Measurements from ENCODE around the gene HDAC9. TPM values are rescaled to one million over a fixed set of nuclear protein-coding genes. Genes with fewer than 3 reads are reported as not detected.

Gene HDAC9
- total and polyA plus RNA-seq, 2 experiments from 2014 or later = 3.7 to 9.4 TPM

GRCh38 chr7:18820981-18821380 is 325.4 kb downstream of the HDAC9 start:
- TF ChIP-seq, protein P1, sequence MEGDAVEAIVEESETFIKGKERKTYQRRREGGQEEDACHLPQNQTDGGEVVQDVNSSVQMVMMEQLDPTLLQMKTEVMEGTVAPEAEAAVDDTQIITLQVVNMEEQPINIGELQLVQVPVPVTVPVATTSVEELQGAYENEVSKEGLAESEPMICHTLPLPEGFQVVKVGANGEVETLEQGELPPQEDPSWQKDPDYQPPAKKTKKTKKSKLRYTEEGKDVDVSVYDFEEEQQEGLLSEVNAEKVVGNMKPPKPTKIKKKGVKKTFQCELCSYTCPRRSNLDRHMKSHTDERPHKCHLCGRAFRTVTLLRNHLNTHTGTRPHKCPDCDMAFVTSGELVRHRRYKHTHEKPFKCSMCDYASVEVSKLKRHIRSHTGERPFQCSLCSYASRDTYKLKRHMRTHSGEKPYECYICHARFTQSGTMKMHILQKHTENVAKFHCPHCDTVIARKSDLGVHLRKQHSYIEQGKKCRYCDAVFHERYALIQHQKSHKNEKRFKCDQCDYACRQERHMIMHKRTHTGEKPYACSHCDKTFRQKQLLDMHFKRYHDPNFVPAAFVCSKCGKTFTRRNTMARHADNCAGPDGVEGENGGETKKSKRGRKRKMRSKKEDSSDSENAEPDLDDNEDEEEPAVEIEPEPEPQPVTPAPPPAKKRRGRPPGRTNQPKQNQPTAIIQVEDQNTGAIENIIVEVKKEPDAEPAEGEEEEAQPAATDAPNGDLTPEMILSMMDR (IDR thresholded peaks at IDR 0.05; ENCODE audit: poor library complexity) = no peak
- TF ChIP-seq EZH2 (IDR thresholded peaks at IDR 0.05; ENCODE audit: borderline replicate concordance) = no peak
- TF ChIP-seq EZH2phosphoT487 (IDR thresholded peaks at IDR 0.05; ENCODE audit: low read depth, severe bottlenecking, unreplicated experiment) = no peak
- H3K9me2 ChIP-seq (replicated peaks; ENCODE audit: insufficient read depth) = no peaks in the 10 kb centered on the region
- H3K79me2 ChIP-seq = no peaks in the 10 kb centered on the region
- H3K4me3 ChIP-seq = no peak overlapping the region
- no peak for DNase-seq (ENCODE audit: low spot score)
- no peaks in the 10 kb centered on the region for H3K27me3 ChIP-seq
- H3K9me3 ChIP-seq (ENCODE audit: low read depth) = no peaks in the 10 kb centered on the region
- no peaks in the 10 kb centered on the region for H3K4me1 ChIP-seq (ENCODE audit: insufficient read depth)
- H4K20me1 ChIP-seq (ENCODE audit: insufficient read depth, poor library complexity, severe bottlenecking) = no peaks in the 10 kb centered on the region
- no peaks in the 10 kb centered on the region for H3K36me3 ChIP-seq (replicated peaks; ENCODE audit: insufficient read depth, low read depth)
- no peak overlapping the region for H3K4me2 ChIP-seq
- 92% methylated on average over 3 of the region's 3 CpGs for WGBS (ENCODE audit: low lambda C conversion rate, missing lambda C conversion rate)
- no peak overlapping the region for H2AFZ ChIP-seq
- no peak overlapping the region for H3K27ac ChIP-seq

- Histone ChIP-seq H3K27ac (no peak overlapping the region), H3K4me1 (ENCODE audit: insufficient read depth) (no peaks in the 10 kb centered on the region), H3K36me3 (replicated peaks; ENCODE audit: insufficient read depth, low read depth) (no peaks in the 10 kb centered on the region), H3K79me2 (no peaks in the 10 kb centered on the region), H4K20me1 (ENCODE audit: insufficient read depth, poor library complexity, severe bottlenecking) (no peaks in the 10 kb centered on the region), H2AFZ (no peak overlapping the region), H3K4me3 (no peak overlapping the region), H3K27me3 (no peaks in the 10 kb centered on the region), H3K9me2 (replicated peaks; ENCODE audit: insufficient read depth) (no peaks in the 10 kb centered on the region), H3K9me3 (ENCODE audit: low read depth) (no peaks in the 10 kb centered on the region), H3K4me2 (no peak overlapping the region)
- TF ChIP-seq EZH2phosphoT487 (IDR thresholded peaks at IDR 0.05; ENCODE audit: low read depth, severe bottlenecking, unreplicated experiment) (no peak), EZH2 (IDR thresholded peaks at IDR 0.05; ENCODE audit: borderline replicate concordance) (no peak)
- TF ChIP-seq, protein P1 (IDR thresholded peaks at IDR 0.05; ENCODE audit: poor library complexity) = no peak
- DNase-seq (ENCODE audit: low spot score) = no peak
Measured at GRCh38 chr7:18821554-18821953, 326.0 kb downstream of the HDAC9 start.

- no peaks in the 10 kb centered on the region for H3K9me2 ChIP-seq (replicated peaks; ENCODE audit: insufficient read depth)
- no peaks in the 10 kb centered on the region for H3K27me3 ChIP-seq
- TF ChIP-seq, protein P1 (IDR thresholded peaks at IDR 0.05; ENCODE audit: poor library complexity) = no peak
- TF ChIP-seq EZH2 (IDR thresholded peaks at IDR 0.05; ENCODE audit: borderline replicate concordance) (no peak), EZH2phosphoT487 (IDR thresholded peaks at IDR 0.05; ENCODE audit: low read depth, severe bottlenecking, unreplicated experiment) (no peak)
- no peaks in the 10 kb centered on the region for H3K79me2 ChIP-seq
- no peaks in the 10 kb centered on the region for H4K20me1 ChIP-seq (ENCODE audit: insufficient read depth, poor library complexity, severe bottlenecking)
- H2AFZ ChIP-seq = no peak overlapping the region
- H3K27ac ChIP-seq = no peak overlapping the region
- no peak overlapping the region for H3K4me2 ChIP-seq
- DNase-seq (ENCODE audit: low spot score) = peak; percentile 30
- no peaks in the 10 kb centered on the region for H3K9me3 ChIP-seq (ENCODE audit: low read depth)
- H3K36me3 ChIP-seq (replicated peaks; ENCODE audit: insufficient read depth, low read depth) = no peaks in the 10 kb centered on the region
- WGBS (ENCODE audit: low lambda C conversion rate, missing lambda C conversion rate) = 84% methylated on average over 2 of the region's 2 CpGs
- H3K4me1 ChIP-seq (ENCODE audit: insufficient read depth) = peaks cover 8% of the 10 kb centered on the region
- H3K4me3 ChIP-seq = no peak overlapping the region
Measured at GRCh38 chr7:18824157-18824556, 328.6 kb downstream of the HDAC9 start.

All from hepatocyte (in vitro differentiated cells).